KMS-11 (cell line): Measurements from ENCODE around the gene CRYBB1.
A peak's percentile ranks its signal among the peaks of the same experiment; 100 is the strongest.

Experiments
- H2AFZ ChIP-seq: fragments of 200-600 bp; sonication (generic); 2 replicates; pipeline ENCODE4 v1.6.1; 2016; ENCODE audit warnings: antibody characterized with exemption, mixed run types, low read depth
- H3K27ac ChIP-seq: fragments of 200-600 bp; sonication (generic); 2 replicates; pipeline ENCODE4 v1.6.1; 2016; ENCODE audit warnings: mild to moderate bottlenecking, mixed run types
- H3K27me3 ChIP-seq: fragments of 200-600 bp; sonication (generic); 2 replicates; pipeline ENCODE4 v1.6.1; 2017; ENCODE audit warnings: mild to moderate bottlenecking, low read depth, mixed run types, moderate library complexity; ENCODE audit not compliant: insufficient read depth
- H3K36me3 ChIP-seq: fragments of 200-600 bp; sonication (generic); 2 replicates; pipeline ENCODE4 v1.6.1; 2017; ENCODE audit warnings: mild to moderate bottlenecking, mixed run types; ENCODE audit not compliant: insufficient read depth
- H3K4me1 ChIP-seq: fragments of 200-600 bp; sonication (generic); 2 replicates; pipeline ENCODE4 v1.6.1; 2016; ENCODE audit warnings: mild to moderate bottlenecking, low read depth, mixed run types; ENCODE audit not compliant: poor library complexity, severe bottlenecking
- H3K4me2 ChIP-seq: fragments of 200-600 bp; sonication (generic); 2 replicates; pipeline ENCODE4 v1.7.0; 2016; ENCODE audit warnings: mild to moderate bottlenecking, mixed run types
- H3K4me3 ChIP-seq: fragments of 200-600 bp; sonication (generic); IDR thresholded peaks from 2 replicates; pipeline ENCODE4 v1.6.1; 2017; ENCODE audit warnings: low read depth, low read length, mixed read lengths; ENCODE audit not compliant: insufficient read depth
- H3K79me2 ChIP-seq: fragments of 200-600 bp; sonication (generic); 2 replicates; pipeline ENCODE4 v1.6.1; 2016; ENCODE audit warnings: low read depth, mixed run types; ENCODE audit not compliant: insufficient read depth
- H3K9ac ChIP-seq: fragments of 200-600 bp; sonication (generic); 2 replicates; pipeline ENCODE4 v1.6.1; 2016; ENCODE audit warnings: mild to moderate bottlenecking, mixed run types
- H4K20me1 ChIP-seq: fragments of 200-600 bp; sonication (generic); 2 replicates; pipeline ENCODE4 v1.6.1; 2016; ENCODE audit warnings: mild to moderate bottlenecking, mixed run types; ENCODE audit not compliant: insufficient read depth
- TF ChIP-seq, protein P1 (sequence below): fragments of 200-600 bp; sonication (generic); conservative IDR thresholded peaks from 2 replicates; pipeline ENCODE4 v1.6.1; 2017; ENCODE audit warnings: low read depth, mild to moderate bottlenecking, antibody characterized with exemption, low read length, moderate library complexity, mixed read lengths

Gene CRYBB1

DNA sequence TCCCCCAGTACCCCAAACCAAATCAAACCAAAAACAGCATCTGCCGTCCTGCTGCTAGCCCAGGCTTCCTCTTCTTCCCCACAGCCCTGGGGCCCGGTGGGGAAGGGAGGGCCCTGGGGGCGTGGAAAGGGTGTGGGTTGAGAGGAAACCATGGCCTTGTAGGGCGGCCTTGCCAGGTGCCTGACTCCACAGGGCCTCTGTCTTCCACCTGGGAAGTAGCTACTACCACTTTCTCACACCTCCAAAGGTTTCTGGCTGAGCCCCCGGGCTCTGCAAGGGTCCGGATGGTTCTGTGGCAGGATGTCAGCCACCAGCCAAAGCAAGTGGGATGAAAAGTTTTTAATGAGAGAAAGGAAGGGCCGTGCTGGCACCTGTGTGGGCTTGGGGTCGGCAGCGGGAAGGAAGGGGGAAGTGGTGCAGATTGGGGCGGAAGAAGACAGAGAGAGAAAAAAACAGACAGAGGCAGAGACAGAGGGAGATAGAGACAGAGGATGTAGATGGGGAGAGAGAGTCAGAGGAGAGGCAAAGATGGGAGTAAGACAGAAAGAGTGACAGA, 38.4 kb downstream of the CRYBB1 start:
- Histone ChIP-seq H2AFZ (no peak overlapping the region), H3K27ac (peak overlapping the region; percentile 56), H3K36me3 (no peaks in the 10 kb centered on the region), H4K20me1 (no peaks in the 10 kb centered on the region), H3K4me1 (peaks cover 53% of the 10 kb centered on the region), H3K27me3 (no peaks in the 10 kb centered on the region), H3K79me2 (peaks cover 84% of the 10 kb centered on the region), H3K9ac (peak overlapping the region; percentile 18; the same call in 1 of the 2 replicates), H3K4me2 (peak overlapping the region; percentile 71), H3K4me3 (no peak overlapping the region)
- TF ChIP-seq, protein P1, sequence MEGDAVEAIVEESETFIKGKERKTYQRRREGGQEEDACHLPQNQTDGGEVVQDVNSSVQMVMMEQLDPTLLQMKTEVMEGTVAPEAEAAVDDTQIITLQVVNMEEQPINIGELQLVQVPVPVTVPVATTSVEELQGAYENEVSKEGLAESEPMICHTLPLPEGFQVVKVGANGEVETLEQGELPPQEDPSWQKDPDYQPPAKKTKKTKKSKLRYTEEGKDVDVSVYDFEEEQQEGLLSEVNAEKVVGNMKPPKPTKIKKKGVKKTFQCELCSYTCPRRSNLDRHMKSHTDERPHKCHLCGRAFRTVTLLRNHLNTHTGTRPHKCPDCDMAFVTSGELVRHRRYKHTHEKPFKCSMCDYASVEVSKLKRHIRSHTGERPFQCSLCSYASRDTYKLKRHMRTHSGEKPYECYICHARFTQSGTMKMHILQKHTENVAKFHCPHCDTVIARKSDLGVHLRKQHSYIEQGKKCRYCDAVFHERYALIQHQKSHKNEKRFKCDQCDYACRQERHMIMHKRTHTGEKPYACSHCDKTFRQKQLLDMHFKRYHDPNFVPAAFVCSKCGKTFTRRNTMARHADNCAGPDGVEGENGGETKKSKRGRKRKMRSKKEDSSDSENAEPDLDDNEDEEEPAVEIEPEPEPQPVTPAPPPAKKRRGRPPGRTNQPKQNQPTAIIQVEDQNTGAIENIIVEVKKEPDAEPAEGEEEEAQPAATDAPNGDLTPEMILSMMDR = no peak

DNA sequence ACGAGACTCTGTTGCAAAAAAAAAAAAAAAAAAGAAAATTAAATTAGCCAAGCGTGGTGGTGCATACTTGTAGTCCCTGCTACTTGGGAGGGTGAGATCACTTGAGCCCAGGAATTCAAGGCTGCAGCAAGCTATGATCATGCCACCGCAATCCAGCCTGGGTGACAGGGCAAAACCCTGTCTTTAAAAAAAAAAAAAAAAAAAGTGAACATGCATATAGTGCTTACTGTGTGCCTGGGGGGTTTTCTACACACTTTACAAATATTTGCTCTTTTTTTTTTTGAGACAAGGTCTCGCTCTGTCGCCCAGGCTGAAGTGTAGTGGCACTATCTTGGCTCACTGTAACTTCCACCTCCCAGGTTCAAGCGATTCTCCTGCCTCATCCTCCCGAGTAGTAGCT, 40.7 kb downstream of the CRYBB1 start:
- no peaks in the 10 kb centered on the region for H4K20me1 ChIP-seq
- TF ChIP-seq, protein P1 = no peak
- H3K79me2 ChIP-seq = peaks cover 81% of the 10 kb centered on the region; the same call in 1 of the 2 replicates
- no peak overlapping the region for H2AFZ ChIP-seq
- H3K4me3 ChIP-seq = no peak overlapping the region
- no peak overlapping the region for H3K4me2 ChIP-seq
- H3K27me3 ChIP-seq = no peaks in the 10 kb centered on the region
- peaks cover 47% of the 10 kb centered on the region for H3K4me1 ChIP-seq
- H3K9ac ChIP-seq = no peak overlapping the region
- no peaks in the 10 kb centered on the region for H3K36me3 ChIP-seq
- no peak overlapping the region for H3K27ac ChIP-seq

DNA sequence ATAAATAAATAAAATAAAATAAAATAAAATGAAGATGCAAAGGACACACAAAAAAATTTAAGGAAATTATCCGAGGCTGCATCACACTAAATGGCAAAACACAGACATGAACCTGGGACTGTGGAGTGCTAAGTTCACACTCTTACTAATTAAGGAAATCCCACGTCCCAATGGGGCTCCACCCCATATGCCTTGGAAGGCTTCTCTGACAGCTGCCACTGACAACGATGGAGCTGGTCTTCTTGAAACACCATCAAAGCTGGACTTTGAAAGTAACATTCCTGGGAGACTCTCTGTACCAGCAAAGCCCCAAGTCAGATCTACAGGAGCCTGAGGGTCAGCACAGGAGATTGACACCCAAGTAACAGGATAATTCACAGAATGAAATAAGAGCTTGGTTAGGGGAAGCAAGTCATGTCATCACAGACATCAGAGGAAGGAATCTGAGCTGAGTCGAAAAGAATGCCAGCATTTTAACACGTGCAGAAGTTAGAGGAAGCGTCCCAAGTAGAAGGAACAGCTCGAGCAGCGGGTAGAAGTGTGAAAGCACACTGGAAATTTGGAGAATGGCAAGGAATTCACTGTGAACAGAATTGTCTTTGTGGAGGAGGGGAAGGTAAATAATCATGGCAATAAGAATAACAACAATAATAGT, 41.7 kb downstream of the CRYBB1 start:
- TF ChIP-seq, protein P1 = no peak
- Histone ChIP-seq H2AFZ (no peak overlapping the region), H3K4me2 (no peak overlapping the region), H3K4me1 (peaks cover 41% of the 10 kb centered on the region), H3K9ac (no peak overlapping the region), H4K20me1 (no peaks in the 10 kb centered on the region), H3K79me2 (peaks cover 81% of the 10 kb centered on the region), H3K27me3 (no peaks in the 10 kb centered on the region), H3K4me3 (no peak overlapping the region), H3K36me3 (no peaks in the 10 kb centered on the region), H3K27ac (no peak overlapping the region)

DNA sequence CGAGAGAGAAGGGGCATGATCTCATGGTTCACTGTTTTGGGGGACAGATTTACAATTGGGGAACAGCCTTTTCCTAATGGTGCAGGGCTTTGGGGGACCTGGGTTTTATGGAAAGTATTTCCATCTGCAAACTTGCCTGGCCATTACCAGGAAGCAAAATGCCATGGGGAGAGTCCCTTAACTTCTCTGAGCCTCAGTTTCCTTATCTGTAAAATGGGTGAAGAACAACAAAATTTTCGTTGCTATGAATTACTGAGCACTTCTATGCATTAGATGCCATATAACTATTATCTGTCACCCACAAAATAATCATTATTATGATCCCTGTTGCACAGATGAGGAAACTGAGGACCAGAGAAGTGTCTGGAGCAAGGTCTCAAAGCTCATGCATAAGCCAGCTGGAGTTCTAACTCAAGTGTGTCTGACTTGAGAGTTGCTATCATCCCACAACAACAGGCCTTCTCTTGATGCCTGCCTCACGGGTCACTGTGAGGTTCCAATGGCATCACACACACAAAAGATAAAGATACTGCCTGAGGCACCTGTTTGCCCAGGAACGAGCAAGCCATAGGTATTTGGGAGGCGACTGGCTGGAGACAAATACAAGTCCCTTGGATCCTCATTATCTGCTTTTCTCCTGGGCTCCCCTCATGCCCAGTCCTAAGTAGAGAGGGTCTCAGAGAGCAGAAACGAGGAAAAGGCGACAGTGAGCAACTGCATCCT, 43.7 kb downstream of the CRYBB1 start:
- Histone ChIP-seq H3K4me3 (no peak overlapping the region), H3K4me1 (peaks cover 26% of the 10 kb centered on the region), H3K27ac (no peak overlapping the region), H4K20me1 (no peaks in the 10 kb centered on the region), H3K27me3 (no peaks in the 10 kb centered on the region), H2AFZ (no peak overlapping the region), H3K36me3 (no peaks in the 10 kb centered on the region), H3K79me2 (peaks cover 74% of the 10 kb centered on the region), H3K9ac (no peak overlapping the region), H3K4me2 (no peak overlapping the region)
- TF ChIP-seq, protein P1 = no peak
